ENCODE measurements around the gene SLC2A10. TPM values are rescaled to one million over a fixed set of nuclear protein-coding genes. Genes with fewer than 3 reads are reported as not detected.

SLC2A10 gene
- total and polyA plus RNA-seq, 2 experiments from 2014 or later: 4.9 to 14.6 TPM

GRCh38 chr20:46731770-46732169, 22.3 kb downstream of the SLC2A10 start (continued):
- TF ChIP-seq ZNF462 (CRISPR knock-in tag; IDR thresholded peaks at IDR 0.05): no peak
- no peak for TF ChIP-seq CREB1 (CRISPR knock-in tag; IDR thresholded peaks at IDR 0.05; ENCODE audit: low read depth)
- TF ChIP-seq NANOG (IDR thresholded peaks at IDR 0.05; ENCODE audit: borderline replicate concordance): no peak
- TF ChIP-seq POLR2AphosphoS5 (IDR thresholded peaks at IDR 0.05; ENCODE audit: low read depth): no peak

- Histone ChIP-seq H3K27me3 (ENCODE audit: insufficient read depth) (no peaks in the 10 kb centered on the region), H3K27ac (ENCODE audit: low read depth) (no peak overlapping the region), H4K20me1 (replicated peaks; ENCODE audit: insufficient read depth) (no peaks in the 10 kb centered on the region; the same call in 1 of the 2 replicates), H3K4me3 (no peak overlapping the region), H3K36me3 (ENCODE audit: insufficient read depth) (no peaks in the 10 kb centered on the region), H3K4me1 (ENCODE audit: insufficient read depth) (no peaks in the 10 kb centered on the region), H3K9me2 (ENCODE audit: insufficient read depth) (no peaks in the 10 kb centered on the region), H3K79me2 (replicated peaks; ENCODE audit: insufficient read depth) (no peaks in the 10 kb centered on the region), H3F3A (replicated peaks; ENCODE audit: low read depth) (no peaks in the 10 kb centered on the region), H2AFZ (no peak overlapping the region), H3K4me2 (no peak overlapping the region)
- H3K4me3 Mint-ChIP-seq: no peak overlapping the region
- H3K9me3 Mint-ChIP-seq: no peaks in the 10 kb centered on the region; the same call in 2 of the 3 replicates
- H3K36me3 Mint-ChIP-seq (ENCODE audit: low read depth): peaks cover 9% of the 10 kb centered on the region; the same call in 1 of the 3 replicates
- no peak for DNase-seq (ENCODE audit: low spot score)
- ATAC-seq: no peak
- no peaks in the 10 kb centered on the region for H3K4me1 Mint-ChIP-seq
- peaks cover 3% of the 10 kb centered on the region for H3K27me3 Mint-ChIP-seq (ENCODE audit: insufficient read depth, low read depth, poor library complexity)
- H3K27ac Mint-ChIP-seq: no peak overlapping the region
- TF ChIP-seq EZH2 (IDR thresholded peaks at IDR 0.05; ENCODE audit: low read depth, unreplicated experiment): no peak
- TF ChIP-seq CREB1 (CRISPR knock-in tag; IDR thresholded peaks at IDR 0.05; ENCODE audit: low read depth): no peak
- no peak for TF ChIP-seq JUNB (IDR thresholded peaks at IDR 0.05; ENCODE audit: unreplicated experiment)
- TF ChIP-seq NANOG (IDR thresholded peaks at IDR 0.05; ENCODE audit: borderline replicate concordance): no peak
- no peak for TF ChIP-seq ZNF462 (CRISPR knock-in tag; IDR thresholded peaks at IDR 0.05)
- no peak for TF ChIP-seq EZH2phosphoT487 (IDR thresholded peaks at IDR 0.05; ENCODE audit: unreplicated experiment)
- TF ChIP-seq STAT1 (IDR thresholded peaks at IDR 0.05; ENCODE audit: unreplicated experiment): no peak
- no peak for TF ChIP-seq ZNF114 (CRISPR knock-in tag; IDR thresholded peaks at IDR 0.05)
Observed at GRCh38 chr20:46735436-46735835, 26.0 kb downstream of the SLC2A10 start.

All from GM23338 (cell line).